Activated T-cell treated with anti-CD3 and anti-CD28 coated beads for 48 hours (primary cell): ENCODE data around the gene TPM2.

Source experiments
- DNase-seq: peaks from one replicate; pipeline ENCODE4 v3.0.0-alpha.2; 2020; ENCODE audit warnings: low read depth

TPM2 gene

GRCh38 chr9:35718721-35719511 lies 29.2 kb upstream of the TPM2 start:
- DNase-seq: no peak

GRCh38 chr9:35717132-35717870 lies 27.6 kb upstream of the TPM2 start:
- no peak for DNase-seq

GRCh38 chr9:35716230-35716629 lies 26.5 kb upstream of the TPM2 start:
- DNase-seq: no peak

GRCh38 chr9:35714579-35715252 lies 25.0 kb upstream of the TPM2 start:
- no peak for DNase-seq

GRCh38 chr9:35714123-35714522 lies 24.4 kb upstream of the TPM2 start:
- DNase-seq: no peak

GRCh38 chr9:35713578-35713977 lies 23.9 kb upstream of the TPM2 start:
- no peak for DNase-seq

GRCh38 chr9:35712762-35713400 lies 23.2 kb upstream of the TPM2 start:
- no peak for DNase-seq

- DNase-seq: no peak
Observed at GRCh38 chr9:35711501-35712428, 22.0 kb upstream of the TPM2 start.

- DNase-seq: no peak
Observed at GRCh38 chr9:35710818-35711500, 21.2 kb upstream of the TPM2 start.

- DNase-seq: no peak
Observed at GRCh38 chr9:35708146-35708545, 18.4 kb upstream of the TPM2 start.

- DNase-seq: no peak
Observed at GRCh38 chr9:35706951-35707350, 17.2 kb upstream of the TPM2 start.

- DNase-seq: no peak
Observed at GRCh38 chr9:35705836-35706430, 16.2 kb upstream of the TPM2 start.

GRCh38 chr9:35705372-35705771 lies 15.6 kb upstream of the TPM2 start:
- DNase-seq: no peak

GRCh38 chr9:35703906-35704672 lies 14.4 kb upstream of the TPM2 start:
- DNase-seq: no peak

- no peak for DNase-seq
Observed at GRCh38 chr9:35702696-35703095, 13.0 kb upstream of the TPM2 start.

- DNase-seq: no peak
Observed at GRCh38 chr9:35700942-35701341, 11.2 kb upstream of the TPM2 start.

- DNase-seq: no peak
Observed at GRCh38 chr9:35700031-35700430, 10.3 kb upstream of the TPM2 start.

GRCh38 chr9:35698231-35698630 lies 8.5 kb upstream of the TPM2 start:
- DNase-seq: no peak

GRCh38 chr9:35697486-35697885 lies 7.8 kb upstream of the TPM2 start:
- no peak for DNase-seq
